Neuronal stem cell (in vitro differentiated cells): ENCODE results near the gene KRT23.

Experiments
- DNase-seq: peaks from one replicate; pipeline ENCODE4 v3.0.0-alpha.2; 2013; ENCODE audit warnings: low spot score
- H2AFZ ChIP-seq: one replicate; pipeline ENCODE4 v1.6.1; 2013; ENCODE audit warnings: mild to moderate bottlenecking, low read length, inconsistent platforms
- H2AK5ac ChIP-seq: 2 replicates; pipeline ENCODE4 v1.6.1; 2013; ENCODE audit warnings: low read depth, mild to moderate bottlenecking, inconsistent platforms, low read length, moderate library complexity, mixed read lengths
- H2BK120ac ChIP-seq: 2 replicates; pipeline ENCODE4 v1.6.1; 2013; ENCODE audit warnings: low read depth, mild to moderate bottlenecking, inconsistent platforms, low read length, moderate library complexity, mixed read lengths
- H2BK12ac ChIP-seq: one replicate; pipeline ENCODE4 v1.6.1; 2013; ENCODE audit warnings: low read length, inconsistent platforms
- H2BK15ac ChIP-seq: 2 replicates; pipeline ENCODE4 v1.6.1; 2013; ENCODE audit warnings: mild to moderate bottlenecking, low read length, inconsistent platforms, mixed read lengths
- H2BK5ac ChIP-seq: one replicate; pipeline ENCODE4 v1.6.1; 2013; ENCODE audit warnings: inconsistent platforms, mild to moderate bottlenecking, low read length, moderate library complexity
- H3K14ac ChIP-seq: one replicate; pipeline ENCODE4 v1.6.1; 2013; ENCODE audit warnings: low read length, inconsistent platforms
- H3K18ac ChIP-seq: 2 replicates; pipeline ENCODE4 v1.6.1; 2013; ENCODE audit warnings: low read length, inconsistent platforms
- H3K23ac ChIP-seq: 2 replicates; pipeline ENCODE4 v1.6.1; 2013; ENCODE audit warnings: low read depth, mild to moderate bottlenecking, mixed read lengths, low read length, inconsistent platforms; ENCODE audit not compliant: poor library complexity
- H3K27ac ChIP-seq: replicated peaks from 3 replicates; pipeline ENCODE4 v1.5.1; 2013; ENCODE audit warnings: low read length, inconsistent platforms
- H3K27me3 ChIP-seq, 3 experiments: 2 replicates each; pipeline ENCODE4 v1.6.1; 2013; ENCODE audit warnings: low read length in 3 of 3, mild to moderate bottlenecking in 2 of 3, inconsistent platforms in 1 of 3, low read depth in 1 of 3, mixed read lengths in 1 of 3, moderate library complexity in 1 of 3; ENCODE audit not compliant: control insufficient read depth in 3 of 3, insufficient read depth in 3 of 3
- H3K36me3 ChIP-seq, 2 donors: replicated peaks in 1 of 2; 2 replicates each; pipeline ENCODE4 v1.6.1; 2013; ENCODE audit warnings: low read length in 2 of 2; ENCODE audit not compliant: control insufficient read depth in 2 of 2, insufficient read depth in 2 of 2
- H3K4ac ChIP-seq: 2 replicates; pipeline ENCODE4 v1.6.1; 2013; ENCODE audit warnings: inconsistent platforms, mild to moderate bottlenecking, low read length, moderate library complexity
- H3K4me1 ChIP-seq, 2 donors: 1 replicate in 1 of 2; 2 replicates in 1 of 2; pipeline ENCODE4 v1.6.1; 2013; ENCODE audit warnings: low read length in 2 of 2, low read depth in 1 of 2; ENCODE audit not compliant: control insufficient read depth in 2 of 2, insufficient read depth in 1 of 2
- H3K4me2 ChIP-seq: one replicate; pipeline ENCODE4 v1.6.1; 2013; ENCODE audit warnings: mild to moderate bottlenecking, low read length, inconsistent platforms; ENCODE audit not compliant: insufficient read depth, poor library complexity, severe bottlenecking
- H3K4me3 ChIP-seq, 2 donors: 2 replicates each; pipeline ENCODE4 v1.5.1; 2013; ENCODE audit warnings: low read length in 2 of 2, mild to moderate bottlenecking in 2 of 2, inconsistent platforms in 1 of 2, moderate library complexity in 1 of 2
- H3K79me1 ChIP-seq: one replicate; pipeline ENCODE4 v1.6.1; 2013; ENCODE audit warnings: low read depth, mild to moderate bottlenecking, inconsistent platforms, low read length, moderate library complexity
- H3K9ac ChIP-seq: one replicate; pipeline ENCODE4 v1.6.1; 2013; ENCODE audit warnings: mild to moderate bottlenecking, low read depth, low read length, inconsistent platforms; ENCODE audit not compliant: poor library complexity
- H3K9me3 ChIP-seq, 2 donors: replicated peaks in 1 of 2; 2 replicates each; pipeline versions ENCODE3 to v1.6.1; 2013; ENCODE audit warnings: low read length in 2 of 2, mild to moderate bottlenecking in 2 of 2, inconsistent platforms in 1 of 2, low read depth in 1 of 2, mixed read lengths in 1 of 2, moderate library complexity in 1 of 2; ENCODE audit not compliant: control insufficient read depth in 2 of 2, insufficient read depth in 1 of 2
- H4K8ac ChIP-seq: one replicate; pipeline ENCODE4 v1.6.1; 2013; ENCODE audit warnings: low read depth, mild to moderate bottlenecking, inconsistent platforms, low read length, moderate library complexity
- H4K91ac ChIP-seq: one replicate; pipeline ENCODE4 v1.6.1; 2013; ENCODE audit warnings: low read length, low read depth, mild to moderate bottlenecking, inconsistent platforms; ENCODE audit not compliant: poor library complexity
- WGBS, 2 donors: extraction: QIAGEN DNeasy Blood & Tissue Kit; methylation state at CpG; one replicate each; pipeline ENCODE4 v1.1.7; 2013; ENCODE audit warnings: missing lambda C conversion rate in 2 of 2, mixed read lengths in 1 of 2; ENCODE audit not compliant: insufficient read length in 2 of 2, insufficient replicate concordance in 1 of 2; ENCODE audit errors: extremely low coverage in 2 of 2; 5-methylcytosine and 5-hydroxymethylcytosine counted together

The KRT23 gene

GRCh38 chr17:40878044-40878443, 59.4 kb downstream of the KRT23 start:
- no peak overlapping the region for H2BK12ac ChIP-seq
- H2BK120ac ChIP-seq, result no peak overlapping the region
- H3K4me1 ChIP-seq, result no peaks in the 10 kb centered on the region
- H3K23ac ChIP-seq, result no peak overlapping the region
- WGBS, 2 donors, result no CpG with 5 or more reads among the region's 9 CpGs
- H4K91ac ChIP-seq, result no peak overlapping the region
- H3K36me3 ChIP-seq, result no peaks in the 10 kb centered on the region
- no peak overlapping the region for H3K27ac ChIP-seq
- H3K18ac ChIP-seq, result no peak overlapping the region
- no peak overlapping the region for H3K4me3 ChIP-seq
- DNase-seq, result no peak
- H3K14ac ChIP-seq, result no peak overlapping the region
- H3K79me1 ChIP-seq, result no peaks in the 10 kb centered on the region
- H3K27me3 ChIP-seq, result peaks cover 0 to 8% (median 0%) of the 10 kb centered on the region in 3 experiments
- no peaks in the 10 kb centered on the region for H3K9me3 ChIP-seq
- H3K4ac ChIP-seq, result no peak overlapping the region
- H4K8ac ChIP-seq, result no peak overlapping the region
- no peak overlapping the region for H2BK5ac ChIP-seq
- H2BK15ac ChIP-seq, result no peak overlapping the region
- no peak overlapping the region for H2AFZ ChIP-seq
- no peak overlapping the region for H3K9ac ChIP-seq
- H3K4me2 ChIP-seq, result no peak overlapping the region
- no peak overlapping the region for H2AK5ac ChIP-seq

GRCh38 chr17:40873801-40874200, 63.6 kb downstream of the KRT23 start:
- no peak for DNase-seq
- no peak overlapping the region for H2BK120ac ChIP-seq
- no peak overlapping the region for H2BK12ac ChIP-seq
- H2BK15ac ChIP-seq, result no peak overlapping the region
- no peak overlapping the region for H3K23ac ChIP-seq
- H3K9ac ChIP-seq, result no peak overlapping the region
- no peaks in the 10 kb centered on the region for H3K36me3 ChIP-seq
- H2BK5ac ChIP-seq, result no peak overlapping the region
- H3K4me2 ChIP-seq, result no peak overlapping the region
- no peak overlapping the region for H3K18ac ChIP-seq
- H2AK5ac ChIP-seq, result no peak overlapping the region
- no peak overlapping the region for H3K4ac ChIP-seq
- H2AFZ ChIP-seq, result no peak overlapping the region
- H3K27ac ChIP-seq, result no peak overlapping the region
- WGBS, 2 donors, result no CpG with 5 or more reads among the region's 1 CpG
- H3K9me3 ChIP-seq, result no peaks in the 10 kb centered on the region
- H3K4me3 ChIP-seq, result no peak overlapping the region
- H3K4me1 ChIP-seq, result peaks cover 0 to 3% of the 10 kb centered on the region in 2 donors
- no peaks in the 10 kb centered on the region for H3K79me1 ChIP-seq
- peaks cover 0 to 37% (median 0%) of the 10 kb centered on the region in 3 experiments for H3K27me3 ChIP-seq
- H4K8ac ChIP-seq, result no peak overlapping the region
- no peak overlapping the region for H3K14ac ChIP-seq
- no peak overlapping the region for H4K91ac ChIP-seq

- no peak overlapping the region for H3K23ac ChIP-seq
- no peak overlapping the region for H3K18ac ChIP-seq
Measured at GRCh38 chr17:40873255-40873654, 64.2 kb downstream of the KRT23 start.

More at GRCh38 chr17:40873255-40873654, 64.2 kb downstream of the KRT23 start:
- H3K9ac ChIP-seq, result no peak overlapping the region
- no peak for DNase-seq
- peaks cover 0 to 37% (median 0%) of the 10 kb centered on the region in 3 experiments for H3K27me3 ChIP-seq
- H2AFZ ChIP-seq, result no peak overlapping the region
- no peak overlapping the region for H3K27ac ChIP-seq
- H3K4me2 ChIP-seq, result no peak overlapping the region
- no peak overlapping the region for H4K91ac ChIP-seq
- no peak overlapping the region for H2BK5ac ChIP-seq
- H2BK15ac ChIP-seq, result no peak overlapping the region
- H3K79me1 ChIP-seq, result no peaks in the 10 kb centered on the region
- no peaks in the 10 kb centered on the region for H3K36me3 ChIP-seq
- H4K8ac ChIP-seq, result no peak overlapping the region
- H3K9me3 ChIP-seq, result no peaks in the 10 kb centered on the region
- H3K4me3 ChIP-seq, result no peak overlapping the region
- H3K4me1 ChIP-seq, result peaks cover 0 to 3% of the 10 kb centered on the region in 2 donors
- no peak overlapping the region for H3K14ac ChIP-seq
- no peak overlapping the region for H3K4ac ChIP-seq
- no peak overlapping the region for H2AK5ac ChIP-seq
- no peak overlapping the region for H2BK12ac ChIP-seq
- H2BK120ac ChIP-seq, result no peak overlapping the region
